Ishikawa (cell line): ENCODE measurements around the gene PLAAT3.

Experiments
- CEBPB ChIP-seq: IDR thresholded peaks from 2 replicates; pipeline ENCODE4 v1.6.1; 2012
- CREB1 ChIP-seq: IDR thresholded peaks from 2 replicates; pipeline ENCODE4 v1.6.1; 2012; ENCODE audit warnings: low read depth
- EGR1 ChIP-seq: IDR thresholded peaks from 2 replicates; pipeline ENCODE4 v1.6.1; 2012
- EP300 ChIP-seq: IDR thresholded peaks from 2 replicates; pipeline ENCODE4 v1.6.1; 2012; ENCODE audit warnings: borderline replicate concordance
- FOXM1 ChIP-seq: IDR thresholded peaks from 2 replicates; pipeline ENCODE4 v1.6.1; 2012; ENCODE audit warnings: low read depth, borderline replicate concordance
- MAX ChIP-seq: IDR thresholded peaks from 2 replicates; pipeline ENCODE4 v1.6.1; 2012
- NFIC ChIP-seq: IDR thresholded peaks from 2 replicates; pipeline ENCODE4 v1.6.1; 2012
- RAD21 ChIP-seq: IDR thresholded peaks from 2 replicates; pipeline ENCODE4 v1.6.1; 2012; ENCODE audit warnings: low read depth
- REST ChIP-seq: IDR thresholded peaks from 2 replicates; pipeline ENCODE4 v1.6.1; 2012; ENCODE audit warnings: low read depth, mild to moderate bottlenecking
- TAF1 ChIP-seq: IDR thresholded peaks from 2 replicates; pipeline ENCODE4 v1.6.1; 2012; ENCODE audit warnings: low read depth, mild to moderate bottlenecking
- TCF12 ChIP-seq: IDR thresholded peaks from 2 replicates; pipeline ENCODE4 v1.6.1; 2012; ENCODE audit warnings: low read depth
- TEAD4 ChIP-seq: IDR thresholded peaks from 2 replicates; pipeline ENCODE4 v1.6.1; 2012
- USF1 ChIP-seq: IDR thresholded peaks from 2 replicates; pipeline ENCODE4 v1.6.1; 2012
- YY1 ChIP-seq: IDR thresholded peaks from 2 replicates; pipeline ENCODE4 v1.6.1; 2012; ENCODE audit warnings: low read depth
- ZBTB7A ChIP-seq: IDR thresholded peaks from 2 replicates; pipeline ENCODE4 v1.6.1; 2012; ENCODE audit warnings: low read depth

PLAAT3 gene

GRCh38 chr11:63613517-63614135, 607 bp downstream of the PLAAT3 start:
- no peak for TF ChIP-seq TCF12
- no peak for TF ChIP-seq RAD21
- no peak for TF ChIP-seq USF1
- no peak for TF ChIP-seq REST
- TF ChIP-seq EP300: no peak
- no peak for TF ChIP-seq ZBTB7A
- no peak for TF ChIP-seq CEBPB
- no peak for TF ChIP-seq TEAD4
- no peak for TF ChIP-seq TAF1
- no peak for TF ChIP-seq FOXM1

GRCh38 chr11:63612181-63612580, 2.1 kb downstream of the PLAAT3 start:
- no peak for TF ChIP-seq MAX
- no peak for TF ChIP-seq FOXM1
- no peak for TF ChIP-seq USF1
- TF ChIP-seq ZBTB7A: no peak
- no peak for TF ChIP-seq TCF12
- TF ChIP-seq EP300: no peak
- no peak for TF ChIP-seq NFIC
- no peak for TF ChIP-seq REST
- TF ChIP-seq YY1: no peak
- no peak for TF ChIP-seq TAF1
- no peak for TF ChIP-seq CEBPB
- TF ChIP-seq EGR1: no peak
- no peak for TF ChIP-seq TEAD4
- TF ChIP-seq CREB1: no peak
- no peak for TF ChIP-seq RAD21

- no peak for TF ChIP-seq YY1
- no peak for TF ChIP-seq NFIC
- no peak for TF ChIP-seq FOXM1
- TF ChIP-seq TEAD4: no peak
- TF ChIP-seq EGR1: no peak
- no peak for TF ChIP-seq RAD21
- no peak for TF ChIP-seq MAX
- TF ChIP-seq CREB1: no peak
- no peak for TF ChIP-seq TAF1
- TF ChIP-seq TCF12: no peak
- TF ChIP-seq ZBTB7A: no peak
- no peak for TF ChIP-seq REST
- no peak for TF ChIP-seq CEBPB
- TF ChIP-seq USF1: no peak
Measured at GRCh38 chr11:63611395-63611747, 2.9 kb downstream of the PLAAT3 start.
